Body of pancreas (tissue), 4 donors: ENCODE results near the gene LRRK1.

Source experiments
- POLR2A ChIP-seq, 3 donors: fragments of 450-650 bp; IDR thresholded peaks; one replicate each; pipeline ENCODE4 v1.6.1; 2016; ENCODE audit warnings: antibody characterized with exemption in 3 of 3, mild to moderate bottlenecking in 2 of 3
- TF ChIP-seq, protein P1 (sequence below), 7 experiments: fragments of 450-650 bp in 4 of 7; fragments of 200-600 bp in 3 of 7; sonication (generic) in 3 of 7; IDR thresholded peaks; one replicate each; pipeline ENCODE4 v1.5.1; 2016 to 2019; ENCODE audit warnings: antibody characterized with exemption in 7 of 7

DNA sequence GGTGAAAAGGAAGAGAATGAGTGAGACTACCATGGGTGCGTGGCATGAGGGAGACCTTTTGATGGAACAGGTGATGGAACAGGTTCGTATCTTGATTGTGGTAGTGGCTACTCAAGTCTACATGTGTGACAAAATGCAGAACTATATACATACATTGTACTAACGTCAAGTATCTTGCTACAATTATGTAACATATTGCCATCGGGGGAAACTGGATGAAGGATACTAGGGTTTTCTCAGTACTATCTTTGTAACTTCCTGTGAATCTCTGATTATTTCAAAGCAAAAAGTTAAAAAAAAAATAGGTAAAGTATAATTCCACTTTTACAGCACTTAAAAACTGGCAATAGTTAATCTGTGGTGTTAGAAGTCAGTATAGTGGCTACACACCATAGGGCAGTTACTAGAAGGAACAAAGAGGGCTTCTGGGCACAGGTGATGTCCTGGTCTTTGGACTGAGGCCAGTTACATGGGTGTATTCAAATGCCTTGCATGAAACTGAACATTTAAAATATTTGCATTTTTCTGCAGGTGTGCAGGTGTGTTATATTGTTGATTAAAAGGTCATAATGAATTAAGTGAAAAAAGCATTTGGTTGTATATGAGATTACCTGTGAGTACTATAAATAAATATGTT, 61.4 kb downstream of the LRRK1 start:
- TF ChIP-seq, protein P1, sequence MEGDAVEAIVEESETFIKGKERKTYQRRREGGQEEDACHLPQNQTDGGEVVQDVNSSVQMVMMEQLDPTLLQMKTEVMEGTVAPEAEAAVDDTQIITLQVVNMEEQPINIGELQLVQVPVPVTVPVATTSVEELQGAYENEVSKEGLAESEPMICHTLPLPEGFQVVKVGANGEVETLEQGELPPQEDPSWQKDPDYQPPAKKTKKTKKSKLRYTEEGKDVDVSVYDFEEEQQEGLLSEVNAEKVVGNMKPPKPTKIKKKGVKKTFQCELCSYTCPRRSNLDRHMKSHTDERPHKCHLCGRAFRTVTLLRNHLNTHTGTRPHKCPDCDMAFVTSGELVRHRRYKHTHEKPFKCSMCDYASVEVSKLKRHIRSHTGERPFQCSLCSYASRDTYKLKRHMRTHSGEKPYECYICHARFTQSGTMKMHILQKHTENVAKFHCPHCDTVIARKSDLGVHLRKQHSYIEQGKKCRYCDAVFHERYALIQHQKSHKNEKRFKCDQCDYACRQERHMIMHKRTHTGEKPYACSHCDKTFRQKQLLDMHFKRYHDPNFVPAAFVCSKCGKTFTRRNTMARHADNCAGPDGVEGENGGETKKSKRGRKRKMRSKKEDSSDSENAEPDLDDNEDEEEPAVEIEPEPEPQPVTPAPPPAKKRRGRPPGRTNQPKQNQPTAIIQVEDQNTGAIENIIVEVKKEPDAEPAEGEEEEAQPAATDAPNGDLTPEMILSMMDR (IDR thresholded peaks at IDR 0.05) = no peak
- no peak for TF ChIP-seq POLR2A (IDR thresholded peaks at IDR 0.05)
